Endometrial microvascular endothelial cells (primary cell): ENCODE results near the gene SRP14. TPM values are rescaled to one million over a fixed set of nuclear protein-coding genes. Genes with fewer than 3 reads are reported as not detected.
"Not testable (repeated sequence)": the region's sequence is repeated elsewhere in the genome, so short reads cannot be mapped to it uniquely, and the experiment has no call there.

Experiments used
- in situ Hi-C: cut with HindIII; loops from 2 replicates; pipeline ENCODE4 v1.10.0; 2017; ENCODE audit warnings: low sequenced_read_pairs, low pct_unique_long_range_greater_than_20kb; ENCODE audit errors: inconsistent ontology term
- total RNA-seq: library from RNA; depleted of rRNA; stranded (reverse); fragments of >200 nt; gene quantifications from one replicate; pipeline ENCODE4 v1.2.3, GENCODE V29; 2015; ENCODE audit errors: inconsistent ontology term

SRP14 gene
- total RNA-seq, 1 donor from 2014 or later: 228 TPM

- in situ Hi-C loops: loop anchor here (25.0 kb wide), 1 partner anchor 175 kb away; no protein-coding TSS in a partner anchor
Measured at GRCh38 chr15:40037721-40038120, 1.3 kb downstream of the SRP14 start.

- in situ Hi-C loops: loop anchor here (25.0 kb wide), 1 partner anchor 177 kb away; no protein-coding TSS in a partner anchor
Measured at GRCh38 chr15:40035182-40035581, 3.8 kb downstream of the SRP14 start.

GRCh38 chr15:40034186-40034946 lies 4.6 kb downstream of the SRP14 start:
- in situ Hi-C loops: loop anchor here (25.0 kb wide), 1 partner anchor 178 kb away; no protein-coding TSS in a partner anchor

GRCh38 chr15:40032125-40032839 lies 6.7 kb downstream of the SRP14 start:
- in situ Hi-C loops: loop anchor here (25.0 kb wide), 1 partner anchor 180 kb away; no protein-coding TSS in a partner anchor

- in situ Hi-C loops: loop anchor here (25.0 kb wide), 1 partner anchor 181 kb away; no protein-coding TSS in a partner anchor
Measured at GRCh38 chr15:40031300-40031699, 7.7 kb downstream of the SRP14 start.

GRCh38 chr15:40029979-40030893 lies 8.7 kb downstream of the SRP14 start:
- in situ Hi-C loops: loop anchor here (25.0 kb wide), 1 partner anchor 182 kb away; no protein-coding TSS in a partner anchor

GRCh38 chr15:40028853-40029252 lies 10.1 kb downstream of the SRP14 start:
- in situ Hi-C loops: loop anchor here (25.0 kb wide), 1 partner anchor 183 kb away; no protein-coding TSS in a partner anchor

- in situ Hi-C loops: loop anchor here (25.0 kb wide), 1 partner anchor 184 kb away; no protein-coding TSS in a partner anchor
Measured at GRCh38 chr15:40028193-40028592, 10.8 kb downstream of the SRP14 start.

- in situ Hi-C loops: no loop called here
Measured at GRCh38 chr15:40016224-40016865, 22.6 kb downstream of the SRP14 start.

- in situ Hi-C loops: no loop called here
Measured at GRCh38 chr15:40014390-40014789, 24.6 kb downstream of the SRP14 start.

GRCh38 chr15:40013372-40013771 lies 25.6 kb downstream of the SRP14 start:
- in situ Hi-C loops: not testable (repeated sequence)

GRCh38 chr15:40011303-40011702 lies 27.7 kb downstream of the SRP14 start:
- in situ Hi-C loops: no loop called here

- in situ Hi-C loops: no loop called here
Measured at GRCh38 chr15:40010686-40011085, 28.3 kb downstream of the SRP14 start.

GRCh38 chr15:40008061-40008765 lies 30.8 kb downstream of the SRP14 start:
- in situ Hi-C loops: no loop called here

- in situ Hi-C loops: no loop called here
Measured at GRCh38 chr15:40006646-40007045, 32.3 kb downstream of the SRP14 start.

GRCh38 chr15:40006003-40006402 lies 33.0 kb downstream of the SRP14 start:
- in situ Hi-C loops: no loop called here

GRCh38 chr15:40003116-40003916 lies 35.7 kb downstream of the SRP14 start:
- in situ Hi-C loops: no loop called here
